OCI-M1 (cell line): ENCODE data around the gene CD37.
"Not testable (repeated sequence)": the region's sequence is repeated elsewhere in the genome, so short reads cannot be mapped to it uniquely, and the experiment has no call there.

ENCODE experiments used
- DNase-seq: peaks from one replicate; lab custom pipeline; 2025; lab: John Stamatoyannopoulos, UW

The CD37 gene, protein sequence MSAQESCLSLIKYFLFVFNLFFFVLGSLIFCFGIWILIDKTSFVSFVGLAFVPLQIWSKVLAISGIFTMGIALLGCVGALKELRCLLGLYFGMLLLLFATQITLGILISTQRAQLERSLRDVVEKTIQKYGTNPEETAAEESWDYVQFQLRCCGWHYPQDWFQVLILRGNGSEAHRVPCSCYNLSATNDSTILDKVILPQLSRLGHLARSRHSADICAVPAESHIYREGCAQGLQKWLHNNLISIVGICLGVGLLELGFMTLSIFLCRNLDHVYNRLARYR

GRCh38 chr19:49335071-49335783 lies at the start of gene CD37:
Gene CD37 (plus strand): TSS chr19:49335406. CDS start chr19:49335541, 135 bp downstream.
- DNase-seq, result peak; percentile 80

DNA sequence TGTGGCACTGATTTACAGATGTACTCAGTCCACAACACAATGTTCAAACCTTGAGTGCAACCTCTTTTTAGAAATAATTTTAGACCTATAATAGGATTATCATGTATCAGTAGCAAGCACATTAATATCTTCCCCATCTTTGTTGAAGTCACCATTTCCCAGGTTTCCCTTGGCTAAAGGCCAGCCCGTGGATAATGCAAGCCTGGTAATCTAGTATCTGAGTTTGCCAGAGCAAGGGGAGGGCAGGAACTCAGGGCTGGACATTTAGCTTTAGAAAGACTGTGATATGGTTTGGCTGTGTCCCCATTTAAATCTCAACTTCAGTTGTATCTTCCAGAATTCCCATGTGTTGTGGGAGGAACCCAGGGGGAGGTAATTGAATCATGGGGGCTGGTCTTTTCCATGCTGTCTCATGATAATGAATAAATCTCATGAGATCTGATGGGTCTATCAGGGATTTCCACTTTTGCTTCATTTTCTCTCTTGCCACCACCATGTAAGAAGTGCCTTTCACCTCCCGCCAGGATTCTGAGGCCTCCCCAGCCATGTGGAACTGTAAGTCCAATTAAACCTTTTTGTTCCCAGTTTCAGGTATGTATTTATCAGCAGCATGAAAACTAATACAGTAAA lies 48.0 kb upstream of the CD37 start:
- DNase-seq, result no peak

GRCh38 chr19:49288205-49288604 lies 47.0 kb upstream of the CD37 start:
- not testable (repeated sequence) for DNase-seq

DNA sequence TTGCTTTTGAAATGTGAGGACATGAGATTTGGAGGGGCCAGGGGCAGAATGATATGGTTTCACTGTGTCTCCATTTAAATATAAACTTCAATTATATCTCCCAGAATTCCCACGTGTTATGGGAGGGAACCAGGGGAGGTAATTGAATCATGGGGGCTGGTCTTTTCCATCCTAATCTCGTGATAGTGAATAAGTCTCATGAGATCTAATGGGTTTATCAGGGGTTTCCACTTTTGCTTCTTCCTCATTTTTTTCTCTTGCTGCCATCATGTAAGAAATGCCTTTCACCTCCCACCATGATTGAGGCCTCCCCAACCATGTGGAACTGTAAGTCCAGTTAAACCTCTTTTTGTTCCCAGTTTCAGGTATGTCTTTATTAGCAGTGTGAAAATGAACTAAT lies 45.9 kb upstream of the CD37 start:
- DNase-seq, result peak; percentile 16

DNA sequence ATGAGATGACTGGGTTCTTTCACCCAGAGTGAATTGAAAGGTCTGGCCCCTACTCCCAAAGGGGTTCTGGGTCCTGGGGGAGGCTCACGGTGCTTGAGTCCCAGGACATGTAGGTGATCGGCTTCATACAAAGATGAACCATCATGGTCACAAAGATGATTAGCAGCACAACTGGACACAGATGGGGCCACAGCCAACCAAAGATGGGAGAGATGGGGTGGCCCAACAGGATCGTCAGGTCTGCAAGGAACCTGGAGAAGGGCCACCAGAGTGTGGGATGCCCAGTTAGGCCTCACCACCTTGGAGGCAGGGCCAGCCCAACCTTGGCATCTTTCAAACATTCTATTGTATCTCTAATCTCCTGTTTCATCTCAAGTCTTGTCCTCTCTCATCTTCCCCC lies 44.7 kb upstream of the CD37 start:
- no peak for DNase-seq

- DNase-seq, result no peak
Measured at GRCh38 chr19:49294401-49294800, 40.8 kb upstream of the CD37 start.

DNA sequence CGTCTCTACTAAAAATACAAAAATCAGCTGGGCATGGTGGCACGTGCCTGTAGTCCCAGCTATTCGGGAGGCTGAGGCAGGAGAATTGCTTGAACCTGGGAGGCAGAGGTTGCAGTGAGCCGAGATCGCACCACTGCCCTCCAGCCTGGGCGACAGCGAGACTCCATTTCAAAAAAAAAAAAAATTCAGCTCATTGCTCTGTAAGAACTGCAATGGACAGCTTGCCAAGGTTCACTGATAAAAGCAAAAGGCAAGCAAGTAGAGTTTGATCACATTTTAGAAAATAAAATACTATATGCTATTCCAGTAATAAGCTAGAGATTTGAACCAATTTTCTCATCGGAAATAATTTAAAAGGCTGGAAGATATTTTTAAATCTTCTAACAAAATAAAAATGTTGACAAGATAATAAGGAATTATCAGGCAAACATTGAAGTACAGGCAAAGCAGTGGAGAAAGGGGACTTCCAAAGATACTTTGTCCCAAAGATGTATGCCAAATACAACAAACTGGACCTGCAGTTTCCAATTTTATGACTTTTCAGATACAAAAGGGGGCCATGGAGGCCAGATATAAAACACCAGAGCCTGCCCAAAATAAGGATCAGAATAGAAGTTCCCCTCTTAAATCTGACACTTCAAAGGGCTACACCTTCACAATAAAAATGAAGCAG lies 39.9 kb upstream of the CD37 start:
- no peak for DNase-seq

DNA sequence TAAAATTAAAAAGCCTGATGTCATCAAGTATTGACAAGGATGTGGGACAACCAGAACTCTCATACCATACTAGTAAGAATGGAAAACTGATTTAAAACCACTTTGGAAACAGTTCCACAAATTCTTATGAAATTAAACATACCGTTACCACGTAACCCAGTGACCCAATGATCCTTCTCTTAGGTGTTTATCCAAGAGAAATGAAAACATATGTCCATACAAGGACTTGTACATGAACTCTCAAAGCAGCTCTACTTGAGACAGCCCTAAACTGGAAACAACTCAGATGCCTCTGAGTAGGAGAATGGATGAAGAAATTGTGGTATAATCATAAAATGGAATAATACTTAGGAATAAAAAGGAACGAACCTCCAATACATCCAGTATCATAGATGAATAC lies 37.8 kb upstream of the CD37 start:
- no peak for DNase-seq

DNA sequence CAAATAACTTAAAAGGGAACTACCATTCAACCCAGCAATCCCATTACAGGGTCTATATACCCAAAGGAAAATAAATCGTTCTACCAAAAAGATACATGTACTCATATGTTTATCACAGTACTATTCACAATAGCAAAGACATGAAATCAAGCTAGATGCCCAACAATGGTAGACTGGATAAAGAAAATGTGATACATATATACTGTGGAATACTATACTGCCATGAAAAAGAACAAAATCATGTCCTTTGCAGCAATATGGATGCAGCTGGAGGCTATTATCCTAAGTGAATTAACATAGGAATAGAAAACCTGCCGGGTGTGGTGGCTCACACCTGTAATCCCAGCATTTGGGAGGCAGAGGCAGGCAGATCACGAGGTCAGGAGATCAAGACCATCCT lies 36.6 kb upstream of the CD37 start:
- not testable (repeated sequence) for DNase-seq

- DNase-seq, result peak; percentile 88
Measured at GRCh38 chr19:49301165-49301865, 33.9 kb upstream of the CD37 start.

DNA sequence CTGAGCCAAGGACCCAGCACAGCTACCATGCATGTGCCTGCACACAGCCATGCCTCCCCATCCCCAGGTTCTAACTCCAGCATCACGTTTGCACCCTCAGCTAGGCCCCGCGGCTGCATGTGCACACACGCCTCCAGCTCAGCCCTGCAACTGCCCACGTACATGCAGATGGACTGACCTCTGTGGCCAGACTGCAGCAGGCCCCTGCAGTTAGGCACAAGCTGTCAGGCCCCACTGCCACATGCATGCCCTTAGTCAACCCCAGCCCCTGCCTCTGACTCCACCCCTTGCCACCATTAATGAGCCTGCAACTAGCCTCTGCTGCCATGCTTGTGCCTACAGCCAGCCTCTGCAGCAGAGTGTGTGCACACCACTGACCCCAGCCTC lies 33.3 kb upstream of the CD37 start:
- DNase-seq, result no peak

GRCh38 chr19:49306734-49307133 lies 28.5 kb upstream of the CD37 start:
- DNase-seq, result peak; percentile 17

GRCh38 chr19:49309087-49309486 lies 26.1 kb upstream of the CD37 start:
- no peak for DNase-seq

DNA sequence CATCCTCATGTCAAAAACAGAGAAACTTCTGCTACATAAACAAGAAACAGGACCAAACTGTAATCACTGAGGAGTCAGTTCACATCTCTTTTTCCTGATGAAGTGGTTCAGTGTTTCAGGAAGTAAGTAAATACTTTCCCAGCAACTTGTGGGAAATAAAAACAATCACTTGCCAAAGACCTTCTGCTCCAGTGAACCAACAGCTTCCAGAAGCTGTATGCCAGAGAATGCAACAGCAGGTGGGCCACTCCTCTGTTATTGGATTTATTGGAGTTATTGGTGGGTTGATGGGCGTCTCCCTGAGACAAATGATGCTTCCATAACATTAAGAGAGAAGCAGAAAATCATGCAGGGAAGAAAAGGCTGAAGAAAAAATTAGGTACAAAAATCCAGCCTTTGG lies 20.1 kb upstream of the CD37 start:
- DNase-seq, result no peak

DNA sequence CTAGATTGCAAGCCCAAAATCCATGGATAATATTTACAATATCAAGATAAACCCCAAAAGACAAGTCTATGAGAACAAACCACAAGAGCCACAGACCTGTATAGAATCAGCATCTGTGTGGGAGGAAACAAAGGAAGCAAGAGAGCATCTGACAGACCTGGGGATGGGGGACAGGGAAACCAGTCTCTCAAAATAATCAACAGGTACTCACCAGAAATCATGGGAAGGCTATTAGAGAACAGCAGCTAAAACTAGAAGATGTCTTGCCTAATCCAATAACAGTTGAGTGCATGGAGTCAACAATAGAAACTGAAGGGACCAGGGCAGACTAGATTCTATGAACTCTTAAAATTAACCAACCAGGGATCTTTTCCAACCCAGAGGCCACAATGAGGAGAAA lies 18.9 kb upstream of the CD37 start:
- no peak for DNase-seq

GRCh38 chr19:49318296-49318695 lies 16.9 kb upstream of the CD37 start:
- DNase-seq, result no peak

DNA sequence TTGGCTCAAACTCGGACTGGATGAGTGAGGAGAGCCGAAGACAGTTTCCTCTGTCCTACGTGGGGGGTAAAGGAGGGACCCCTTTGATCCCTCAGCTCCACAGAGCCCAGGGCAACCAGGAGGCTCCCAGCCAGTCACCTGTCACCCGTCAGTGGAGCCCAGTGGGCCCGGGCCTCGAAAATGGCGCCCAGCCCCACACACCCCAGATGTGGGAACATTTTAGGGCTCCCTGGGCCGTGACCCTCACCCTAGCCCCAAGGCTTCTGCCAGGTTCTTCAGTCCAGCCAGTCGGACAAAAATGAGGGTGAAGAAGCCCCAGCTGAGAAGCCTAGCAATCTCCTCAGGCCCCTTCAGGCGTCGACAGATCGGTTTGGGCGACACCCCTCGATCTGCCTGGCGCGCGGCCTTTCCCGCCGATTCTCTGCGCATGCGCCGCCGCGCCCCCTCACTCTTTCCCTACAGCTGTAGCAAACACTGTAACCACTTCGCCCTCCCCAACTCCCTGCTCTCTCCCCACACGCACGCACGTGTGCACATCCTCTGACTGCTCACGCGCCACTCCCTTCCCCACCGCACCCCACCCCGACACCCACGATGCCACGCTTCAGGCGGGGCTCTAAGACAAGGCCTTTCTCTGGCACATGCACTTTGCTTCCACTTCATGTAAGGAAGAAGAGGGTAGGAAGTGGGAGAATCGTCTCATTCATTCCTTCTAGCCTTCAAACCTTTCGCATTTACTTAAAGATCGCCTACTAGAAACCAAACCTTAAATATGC lies 10.2 kb upstream of the CD37 start, which contains the start of gene SLC6A16:
Gene SLC6A16, minus strand, starts transcription at position 391 of the 776 bp plus-strand sequence. CDS start 13,844 bp downstream, outside the sequence.
- DNase-seq, result no peak

DNA sequence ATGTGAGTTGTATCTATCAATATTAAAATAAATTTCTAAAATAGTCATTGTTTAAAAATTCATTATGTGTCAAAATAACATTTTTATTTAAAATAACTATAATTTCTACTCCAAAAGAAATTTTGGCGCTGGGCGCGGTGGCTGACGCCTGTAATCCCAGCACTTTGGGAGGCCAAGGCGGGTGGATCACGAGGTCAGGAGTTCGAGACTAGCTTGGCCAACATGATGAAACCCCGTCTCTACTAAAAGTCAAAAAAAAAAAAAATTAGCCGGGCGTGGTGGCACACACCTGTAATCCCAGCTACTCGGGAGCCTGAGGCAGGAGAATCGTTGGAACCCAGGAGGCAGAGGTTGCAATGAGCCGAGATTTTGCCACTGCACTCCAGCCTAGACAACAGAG lies 9.4 kb upstream of the CD37 start:
- DNase-seq, result not testable (repeated sequence)

GRCh38 chr19:49326165-49326704 lies 9.0 kb upstream of the CD37 start:
- no peak for DNase-seq

- DNase-seq, result peak; percentile 82
Measured at GRCh38 chr19:49327878-49328544, 7.2 kb upstream of the CD37 start.
